Measurements from ENCODE around the gene SLC16A12.

The SLC16A12 gene

GRCh38 chr10:89523274-89523673 is 12.1 kb downstream of the SLC16A12 start:
- no peak overlapping the region for H3K4me3 ChIP-seq (ENCODE audit: low read depth, low read length)
- no peak for TF ChIP-seq ZEB2 (tag by site-specific recombination; IDR thresholded peaks at IDR 0.05)
- no peak for TF ChIP-seq ZNF544 (tag by site-specific recombination; IDR thresholded peaks at IDR 0.05)
- TF ChIP-seq ZNF302 (tag by site-specific recombination; IDR thresholded peaks at IDR 0.05; ENCODE audit: low read depth) = no peak
- POLR2A ChIA-PET = no interaction called here
- H3K9me3 ChIP-seq (ENCODE audit: control insufficient read depth, insufficient read depth, low read depth, low read length) = no peaks in the 10 kb centered on the region
- no peak overlapping the region for H3K27ac ChIP-seq (ENCODE audit: extremely low read depth, low read depth, low read length)
- no peaks in the 10 kb centered on the region for H3K4me1 ChIP-seq (ENCODE audit: control insufficient read depth, insufficient read depth, low read length)
- no peaks in the 10 kb centered on the region for H3K36me3 ChIP-seq (ENCODE audit: control insufficient read depth in 2 of 2, insufficient read depth in 1 of 2, low read length in 2 of 2)
- CTCF ChIA-PET = no interaction called here

GRCh38 chr10:89522463-89522862 is 12.9 kb downstream of the SLC16A12 start:
- Histone ChIP-seq H3K27ac (ENCODE audit: extremely low read depth, low read depth, low read length) (no peak overlapping the region), H3K4me3 (ENCODE audit: low read depth, low read length) (no peak overlapping the region), H3K4me1 (ENCODE audit: control insufficient read depth, insufficient read depth, low read length) (no peaks in the 10 kb centered on the region), H3K36me3 (ENCODE audit: control insufficient read depth in 2 of 2, insufficient read depth in 1 of 2, low read length in 2 of 2) (no peaks in the 10 kb centered on the region), H3K9me3 (ENCODE audit: control insufficient read depth, insufficient read depth, low read depth, low read length) (no peaks in the 10 kb centered on the region)
- CTCF ChIA-PET = interaction anchor here (0.5 kb wide), 1 partner anchor 23 kb away, joined by 3 read pairs; no protein-coding TSS in a partner anchor
- TF ChIP-seq KLF7 (tag by site-specific recombination; IDR thresholded peaks at IDR 0.05; ENCODE audit: borderline replicate concordance) = no peak
- no peak for TF ChIP-seq ZIC2 (tag by site-specific recombination; IDR thresholded peaks at IDR 0.05)
- no peak for TF ChIP-seq ZNF280C (tag by site-specific recombination; IDR thresholded peaks at IDR 0.05)
- TF ChIP-seq BCL11A (tag by site-specific recombination; IDR thresholded peaks at IDR 0.05; ENCODE audit: low read depth) = no peak
- no peak for TF ChIP-seq MZF1 (tag by site-specific recombination; IDR thresholded peaks at IDR 0.05; ENCODE audit: borderline replicate concordance)
- no peak for TF ChIP-seq MYNN (tag by site-specific recombination; IDR thresholded peaks at IDR 0.05; ENCODE audit: borderline replicate concordance)
- TF ChIP-seq ZNF747 (tag by site-specific recombination; IDR thresholded peaks at IDR 0.05) = no peak
- TF ChIP-seq PRDM10 (tag by site-specific recombination; IDR thresholded peaks at IDR 0.05) = no peak
- no peak for TF ChIP-seq ZNF692 (tag by site-specific recombination; IDR thresholded peaks at IDR 0.05)
- TF ChIP-seq ZNF132 (tag by site-specific recombination; IDR thresholded peaks at IDR 0.05; ENCODE audit: borderline replicate concordance) = no peak
- TF ChIP-seq REPIN1 (tag by site-specific recombination; IDR thresholded peaks at IDR 0.05; ENCODE audit: low read depth) = no peak
- no peak for TF ChIP-seq ZNF155 (tag by site-specific recombination; IDR thresholded peaks at IDR 0.05)
- no peak for TF ChIP-seq ZNF791 (tag by site-specific recombination; IDR thresholded peaks at IDR 0.05)
- POLR2A ChIA-PET = no interaction called here
